Astrocyte (in vitro differentiated cells and primary cell): ENCODE data around the gene PDGFC. TPM values are rescaled to one million over a fixed set of nuclear protein-coding genes. Genes with fewer than 3 reads are reported as not detected.

ENCODE experiments used
- DNase-seq: peaks from one replicate; pipeline ENCODE4 v3.0.0-alpha.2; 2010; ENCODE audit warnings: low read depth
- FAIRE-seq: peaks from 2 replicates; lab custom pipeline; 2011; peaks lifted over from hg19 to GRCh38; lab: Jason Lieb, UNC
- H2AFZ ChIP-seq: 2 replicates; pipeline ENCODE4 v1.6.0; 2012; ENCODE audit warnings: low read depth, low read length, inconsistent platforms
- H3K27ac ChIP-seq: 2 replicates; pipeline ENCODE4 v1.5.1; 2011; ENCODE audit warnings: low read depth, low read length, inconsistent platforms
- H3K27me3 ChIP-seq: 2 replicates; pipeline ENCODE4 v1.6.0; 2011; ENCODE audit warnings: low read length, inconsistent platforms; ENCODE audit not compliant: insufficient read depth
- H3K36me3 ChIP-seq: 2 replicates; pipeline ENCODE4 v1.5.1; 2011; ENCODE audit warnings: low read length, inconsistent platforms; ENCODE audit not compliant: insufficient read depth
- H3K4me1 ChIP-seq: 2 replicates; pipeline ENCODE4 v1.5.1; 2011; ENCODE audit warnings: low read length, inconsistent platforms; ENCODE audit not compliant: insufficient read depth
- H3K4me2 ChIP-seq: 2 replicates; pipeline ENCODE4 v1.6.0; 2012; ENCODE audit warnings: low read length, inconsistent platforms
- H3K4me3 ChIP-seq: 2 replicates; pipeline ENCODE4 v1.5.1; 2011; ENCODE audit warnings: low read depth, mild to moderate bottlenecking, low read length, inconsistent platforms; ENCODE audit not compliant: insufficient read depth
- H3K79me2 ChIP-seq: 2 replicates; pipeline ENCODE4 v1.6.0; 2012; ENCODE audit warnings: mild to moderate bottlenecking, low read length, inconsistent platforms; ENCODE audit not compliant: insufficient read depth
- H3K9ac ChIP-seq: 2 replicates; pipeline ENCODE4 v1.6.0; 2012; ENCODE audit warnings: mild to moderate bottlenecking, low read length, inconsistent platforms
- H3K9me3 ChIP-seq: 2 replicates; pipeline ENCODE4 v1.5.1; 2012; ENCODE audit warnings: low read depth, mild to moderate bottlenecking, low read length, inconsistent platforms; ENCODE audit not compliant: insufficient read depth
- H4K20me1 ChIP-seq: 2 replicates; pipeline ENCODE4 v1.6.0; 2012; ENCODE audit warnings: low read length, inconsistent platforms; ENCODE audit not compliant: insufficient read depth
- H3K27ac Mint-ChIP-seq: one replicate; pipeline ENCODE4 v1.8.0; 2021; ENCODE audit warnings: mild to moderate bottlenecking, mixed read lengths; ENCODE audit not compliant: unreplicated experiment
- H3K27me3 Mint-ChIP-seq: one replicate; pipeline ENCODE4 v1.8.0; 2021; ENCODE audit warnings: low read depth, mixed read lengths; ENCODE audit not compliant: unreplicated experiment
- H3K36me3 Mint-ChIP-seq: one replicate; pipeline ENCODE4 v1.8.0; 2021; ENCODE audit warnings: low read depth, mixed read lengths; ENCODE audit not compliant: unreplicated experiment
- H3K4me1 Mint-ChIP-seq: one replicate; pipeline ENCODE4 v1.8.0; 2021; ENCODE audit warnings: low read depth, mixed read lengths; ENCODE audit not compliant: unreplicated experiment
- H3K4me3 Mint-ChIP-seq: one replicate; pipeline ENCODE4 v1.8.0; 2021; ENCODE audit warnings: mild to moderate bottlenecking, moderate library complexity, mixed read lengths; ENCODE audit not compliant: unreplicated experiment
- H3K9me3 Mint-ChIP-seq: one replicate; pipeline ENCODE4 v1.8.0; 2021; ENCODE audit warnings: mild to moderate bottlenecking, mixed read lengths; ENCODE audit not compliant: unreplicated experiment
- CTCF ChIP-seq: IDR thresholded peaks from 2 replicates; pipeline ENCODE4 v1.5.1; 2011; ENCODE audit warnings: low read depth, mild to moderate bottlenecking, inconsistent platforms, low read length, moderate library complexity; ENCODE audit not compliant: insufficient read depth
- EZH2 ChIP-seq: IDR thresholded peaks from 2 replicates; pipeline ENCODE4 v1.6.1; 2012; ENCODE audit warnings: mild to moderate bottlenecking, low read length, inconsistent platforms; ENCODE audit not compliant: insufficient read depth
- total RNA-seq: library from RNA; stranded (reverse); gene quantifications from 2 replicates; pipeline ENCODE4 v1.2.1, GENCODE V29; 2021

PDGFC gene
- total RNA-seq, 1 donor from 2014 or later = 167 TPM

- Histone ChIP-seq H3K4me2 (no peak overlapping the region), H3K9me3 (no peaks in the 10 kb centered on the region), H3K4me3 (no peak overlapping the region), H2AFZ (no peak overlapping the region), H3K4me1 (no peaks in the 10 kb centered on the region), H3K79me2 (peaks cover 81% of the 10 kb centered on the region), H3K27me3 (no peaks in the 10 kb centered on the region), H3K36me3 (no peaks in the 10 kb centered on the region), H4K20me1 (peaks cover 18% of the 10 kb centered on the region), H3K27ac (no peak overlapping the region), H3K9ac (no peak overlapping the region)
- FAIRE-seq = no peak
- H3K36me3 Mint-ChIP-seq = peaks cover 2% of the 10 kb centered on the region
- H3K9me3 Mint-ChIP-seq = no peaks in the 10 kb centered on the region
- H3K4me3 Mint-ChIP-seq = no peak overlapping the region
- TF ChIP-seq EZH2 = no peak
- no peak for TF ChIP-seq CTCF
- no peak for DNase-seq
- no peaks in the 10 kb centered on the region for H3K27me3 Mint-ChIP-seq
- H3K4me1 Mint-ChIP-seq = peaks cover 19% of the 10 kb centered on the region
- H3K27ac Mint-ChIP-seq = no peak overlapping the region
Measured at GRCh38 chr4:156816360-156816755, 155.2 kb downstream of the PDGFC start.

DNA sequence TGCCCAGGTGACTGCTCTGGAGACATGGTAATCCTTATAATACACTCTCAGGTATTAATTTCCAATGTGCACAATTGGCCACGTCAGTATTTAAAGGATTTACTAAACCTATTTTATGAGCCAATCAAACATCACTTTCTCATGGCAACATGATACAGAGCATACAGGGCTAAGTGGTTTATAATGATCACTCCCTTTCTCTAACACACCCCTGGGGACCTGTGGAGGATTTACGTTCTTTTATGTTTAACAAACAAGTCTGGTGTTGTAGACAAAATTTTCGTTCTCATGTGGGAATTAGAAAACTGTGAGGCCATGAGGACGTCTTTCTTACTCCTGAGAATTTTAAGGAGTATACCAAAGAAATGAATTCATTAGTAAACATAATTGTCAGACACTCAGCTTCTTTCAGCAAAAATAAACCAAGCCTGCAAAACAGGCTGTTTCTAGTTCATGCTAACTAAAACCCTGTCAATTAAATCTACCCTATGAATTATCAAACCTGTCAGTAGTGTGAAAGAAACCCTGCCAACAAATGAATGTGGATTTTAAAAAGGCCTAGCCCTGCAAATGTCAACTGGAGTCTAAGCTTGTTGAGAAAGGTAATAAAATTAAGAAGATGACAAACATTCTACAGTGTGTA is 155.8 kb downstream of the PDGFC start:
- Histone ChIP-seq H3K9me3 (no peaks in the 10 kb centered on the region), H2AFZ (no peak overlapping the region), H3K79me2 (peaks cover 81% of the 10 kb centered on the region), H3K4me1 (no peaks in the 10 kb centered on the region), H3K4me2 (no peak overlapping the region), H4K20me1 (peaks cover 18% of the 10 kb centered on the region), H3K27me3 (no peaks in the 10 kb centered on the region), H3K4me3 (no peak overlapping the region), H3K27ac (no peak overlapping the region), H3K9ac (no peak overlapping the region), H3K36me3 (no peaks in the 10 kb centered on the region)
- H3K36me3 Mint-ChIP-seq = peaks cover 2% of the 10 kb centered on the region
- H3K27ac Mint-ChIP-seq = no peak overlapping the region
- DNase-seq = no peak
- no peaks in the 10 kb centered on the region for H3K27me3 Mint-ChIP-seq
- no peaks in the 10 kb centered on the region for H3K9me3 Mint-ChIP-seq
- H3K4me1 Mint-ChIP-seq = peaks cover 20% of the 10 kb centered on the region
- H3K4me3 Mint-ChIP-seq = no peak overlapping the region
- no peak for FAIRE-seq
- no peak for TF ChIP-seq CTCF
- TF ChIP-seq EZH2 = no peak

GRCh38 chr4:156811963-156812362 is 159.6 kb downstream of the PDGFC start:
- H3K36me3 ChIP-seq = no peaks in the 10 kb centered on the region
- H3K9ac ChIP-seq = no peak overlapping the region
- TF ChIP-seq CTCF (no peak), EZH2 (no peak)
- peaks cover 66% of the 10 kb centered on the region for H3K79me2 ChIP-seq
- no peak overlapping the region for H3K4me3 Mint-ChIP-seq
- peaks cover 18% of the 10 kb centered on the region for H4K20me1 ChIP-seq
- H3K4me2 ChIP-seq = no peak overlapping the region
- no peak overlapping the region for H3K4me3 ChIP-seq
- peaks cover 18% of the 10 kb centered on the region for H3K4me1 Mint-ChIP-seq
- no peak overlapping the region for H3K27ac ChIP-seq
- no peak for FAIRE-seq
- H3K27ac Mint-ChIP-seq = no peak overlapping the region
- no peaks in the 10 kb centered on the region for H3K4me1 ChIP-seq
- peaks cover 2% of the 10 kb centered on the region for H3K36me3 Mint-ChIP-seq
- H3K27me3 Mint-ChIP-seq = no peaks in the 10 kb centered on the region
- DNase-seq = no peak
- H3K9me3 Mint-ChIP-seq = no peaks in the 10 kb centered on the region
- H3K9me3 ChIP-seq = no peaks in the 10 kb centered on the region
- no peaks in the 10 kb centered on the region for H3K27me3 ChIP-seq
- no peak overlapping the region for H2AFZ ChIP-seq
